DND-41 (cell line): Measurements from ENCODE around the gene STOML1.

ENCODE experiments used
- ATAC-seq: fragments of 200-7000 bp; cut with Tn5 transposase; 3 replicates; pipeline ENCODE4 v1.9.1; 2021; ENCODE audit warnings: low read depth; ENCODE audit not compliant: insufficient read depth
- DNase-seq: peaks from one replicate; pipeline ENCODE4 v3.0.0-alpha.2; 2020
- H2AFZ ChIP-seq: 2 replicates; pipeline ENCODE4 v1.6.0; 2012; ENCODE audit warnings: low read depth, low read length
- H3K27ac ChIP-seq: 2 replicates; pipeline ENCODE4 v1.5.1; 2012; ENCODE audit warnings: low read length, inconsistent platforms
- H3K27me3 ChIP-seq: fragments of 200-600 bp; sonication (generic); 2 replicates; pipeline ENCODE4 v1.6.0; 2012; ENCODE audit warnings: low read length, mild to moderate bottlenecking, inconsistent platforms; ENCODE audit not compliant: insufficient read depth, poor library complexity
- H3K36me3 ChIP-seq: 2 replicates; pipeline ENCODE4 v1.5.1; 2012; ENCODE audit warnings: low read length, inconsistent platforms; ENCODE audit not compliant: insufficient read depth
- H3K4me1 ChIP-seq: 2 replicates; pipeline ENCODE4 v1.5.1; 2012; ENCODE audit warnings: mild to moderate bottlenecking, low read length; ENCODE audit not compliant: insufficient read depth
- H3K4me2 ChIP-seq: 2 replicates; pipeline ENCODE4 v1.6.0; 2012; ENCODE audit warnings: mild to moderate bottlenecking, moderate library complexity, low read length, inconsistent platforms; ENCODE audit not compliant: insufficient read depth
- H3K4me3 ChIP-seq, 2 experiments: fragments of 200-600 bp in 1 of 2; shearing (Covaris generic) in 1 of 2; 2 replicates each; pipeline ENCODE4 v1.5.1; 2012 to 2016; ENCODE audit warnings: inconsistent platforms in 2 of 2, low read length in 2 of 2, mild to moderate bottlenecking in 2 of 2, low read depth in 1 of 2, moderate library complexity in 1 of 2
- H3K79me2 ChIP-seq: 2 replicates; pipeline ENCODE4 v1.6.0; 2012; ENCODE audit warnings: low read length, inconsistent platforms; ENCODE audit not compliant: insufficient read depth
- H3K9ac ChIP-seq: 2 replicates; pipeline ENCODE4 v1.6.0; 2012; ENCODE audit warnings: low read depth, mild to moderate bottlenecking, inconsistent platforms, low read length, moderate library complexity
- H3K9me3 ChIP-seq: 2 replicates; pipeline ENCODE4 v1.5.1; 2012; ENCODE audit warnings: low read length, moderate library complexity, mild to moderate bottlenecking, inconsistent platforms; ENCODE audit not compliant: insufficient read depth, severe bottlenecking
- H4K20me1 ChIP-seq: 2 replicates; pipeline ENCODE4 v1.6.0; 2012; ENCODE audit warnings: low read length; ENCODE audit not compliant: insufficient read depth
- EZH2 ChIP-seq: IDR thresholded peaks from 3 replicates; pipeline ENCODE4 v1.6.1; 2012; ENCODE audit warnings: borderline replicate concordance, low read depth, mild to moderate bottlenecking, moderate library complexity, low read length, inconsistent platforms; ENCODE audit not compliant: severe bottlenecking
- TF ChIP-seq, protein P1 (sequence below): IDR thresholded peaks from 2 replicates; pipeline ENCODE4 v1.5.1; 2012; ENCODE audit warnings: borderline replicate concordance, low read length, moderate library complexity, mild to moderate bottlenecking; ENCODE audit not compliant: poor library complexity, severe bottlenecking; ENCODE audit errors: extremely low read depth

Gene STOML1

DNA sequence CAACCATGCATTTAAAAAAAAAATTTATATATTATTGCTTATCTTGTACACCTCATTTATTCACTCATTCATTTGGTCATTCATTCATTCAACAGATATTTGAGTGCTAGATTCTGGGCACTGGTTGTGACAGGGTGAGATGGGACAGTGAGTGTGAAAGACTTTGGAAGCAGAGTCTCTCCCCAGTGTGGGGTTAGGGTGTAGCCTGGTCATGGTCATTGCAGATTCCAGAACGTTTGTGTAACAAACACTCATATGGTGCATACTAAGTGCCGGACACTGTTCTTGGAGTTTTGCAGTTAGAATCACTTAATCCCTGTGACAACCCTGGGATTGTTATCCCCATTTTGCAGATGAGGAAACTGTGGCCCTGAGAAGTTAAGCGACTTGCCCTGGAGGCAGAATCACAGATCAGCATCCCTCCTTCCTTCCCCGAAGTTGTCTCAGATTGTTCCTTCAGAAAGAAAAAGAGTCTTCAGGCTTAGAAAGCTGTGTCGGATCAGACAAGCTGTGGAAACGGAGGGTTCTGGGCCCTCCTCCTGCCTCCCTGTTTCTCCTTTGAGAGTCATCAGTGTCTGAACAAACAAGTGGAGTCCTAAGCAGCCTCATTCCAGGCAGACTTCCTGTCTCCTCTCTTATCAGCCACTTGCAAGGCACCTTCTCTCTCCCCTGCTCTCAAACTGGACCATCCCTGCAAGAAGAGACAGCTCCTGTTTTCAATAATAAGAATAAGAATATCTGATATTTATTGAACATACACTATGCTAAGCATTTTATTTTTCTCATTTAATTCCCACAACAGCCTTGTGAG is 59.5 kb downstream of the STOML1 start:
- TF ChIP-seq, protein P1, sequence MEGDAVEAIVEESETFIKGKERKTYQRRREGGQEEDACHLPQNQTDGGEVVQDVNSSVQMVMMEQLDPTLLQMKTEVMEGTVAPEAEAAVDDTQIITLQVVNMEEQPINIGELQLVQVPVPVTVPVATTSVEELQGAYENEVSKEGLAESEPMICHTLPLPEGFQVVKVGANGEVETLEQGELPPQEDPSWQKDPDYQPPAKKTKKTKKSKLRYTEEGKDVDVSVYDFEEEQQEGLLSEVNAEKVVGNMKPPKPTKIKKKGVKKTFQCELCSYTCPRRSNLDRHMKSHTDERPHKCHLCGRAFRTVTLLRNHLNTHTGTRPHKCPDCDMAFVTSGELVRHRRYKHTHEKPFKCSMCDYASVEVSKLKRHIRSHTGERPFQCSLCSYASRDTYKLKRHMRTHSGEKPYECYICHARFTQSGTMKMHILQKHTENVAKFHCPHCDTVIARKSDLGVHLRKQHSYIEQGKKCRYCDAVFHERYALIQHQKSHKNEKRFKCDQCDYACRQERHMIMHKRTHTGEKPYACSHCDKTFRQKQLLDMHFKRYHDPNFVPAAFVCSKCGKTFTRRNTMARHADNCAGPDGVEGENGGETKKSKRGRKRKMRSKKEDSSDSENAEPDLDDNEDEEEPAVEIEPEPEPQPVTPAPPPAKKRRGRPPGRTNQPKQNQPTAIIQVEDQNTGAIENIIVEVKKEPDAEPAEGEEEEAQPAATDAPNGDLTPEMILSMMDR: no peak
- no peak for DNase-seq
- no peaks in the 10 kb centered on the region for H3K36me3 ChIP-seq
- no peak for ATAC-seq
- H2AFZ ChIP-seq: no peak overlapping the region
- no peaks in the 10 kb centered on the region for H3K9me3 ChIP-seq
- no peaks in the 10 kb centered on the region for H4K20me1 ChIP-seq
- H3K79me2 ChIP-seq: no peaks in the 10 kb centered on the region
- H3K9ac ChIP-seq: no peak overlapping the region
- H3K4me1 ChIP-seq: no peaks in the 10 kb centered on the region
- H3K27ac ChIP-seq: no peak overlapping the region
- H3K4me2 ChIP-seq: no peak overlapping the region
- H3K4me3 ChIP-seq: no peak overlapping the region
- H3K27me3 ChIP-seq: peaks cover 2% of the 10 kb centered on the region

DNA sequence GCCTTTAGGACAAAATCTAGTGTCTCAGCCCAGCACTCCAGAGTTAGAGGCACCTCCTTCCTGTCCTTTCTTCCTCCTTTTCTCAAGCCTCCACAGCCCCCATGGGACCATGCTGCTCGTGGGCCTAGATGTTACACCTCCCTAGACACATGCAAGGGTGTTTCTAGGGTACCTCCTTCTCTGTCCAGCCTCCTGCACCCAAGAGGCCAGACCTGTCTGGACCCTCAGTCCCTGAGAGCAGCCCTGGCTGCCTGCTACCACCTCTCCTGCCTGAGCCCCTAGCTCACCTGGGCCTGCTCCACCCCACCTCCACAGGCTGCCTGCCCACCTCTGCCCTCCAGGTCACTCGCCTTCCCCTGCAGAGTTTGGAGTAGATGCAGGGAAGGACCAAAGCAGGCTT is 60.7 kb downstream of the STOML1 start:
- Histone ChIP-seq H3K36me3 (no peaks in the 10 kb centered on the region), H3K4me2 (no peak overlapping the region), H3K9ac (no peak overlapping the region), H3K4me3 (no peak overlapping the region), H3K9me3 (no peaks in the 10 kb centered on the region), H3K27me3 (peaks cover 2% of the 10 kb centered on the region), H3K79me2 (no peaks in the 10 kb centered on the region), H3K4me1 (no peaks in the 10 kb centered on the region), H2AFZ (no peak overlapping the region), H3K27ac (no peak overlapping the region), H4K20me1 (no peaks in the 10 kb centered on the region)
- TF ChIP-seq EZH2: no peak
- TF ChIP-seq, protein P1: no peak
- no peak for ATAC-seq
- DNase-seq: no peak

GRCh38 chr15:73930790-73931281 is 61.3 kb downstream of the STOML1 start:
- no peaks in the 10 kb centered on the region for H3K79me2 ChIP-seq
- H4K20me1 ChIP-seq: no peaks in the 10 kb centered on the region
- H3K27me3 ChIP-seq: peaks cover 2% of the 10 kb centered on the region
- no peak overlapping the region for H2AFZ ChIP-seq
- H3K4me2 ChIP-seq: no peak overlapping the region
- H3K4me3 ChIP-seq: no peak overlapping the region
- no peaks in the 10 kb centered on the region for H3K9me3 ChIP-seq
- TF ChIP-seq, protein P1: no peak
- TF ChIP-seq EZH2: no peak
- no peaks in the 10 kb centered on the region for H3K4me1 ChIP-seq
- H3K9ac ChIP-seq: no peak overlapping the region
- no peak for ATAC-seq
- H3K27ac ChIP-seq: no peak overlapping the region
- H3K36me3 ChIP-seq: no peaks in the 10 kb centered on the region
- DNase-seq: no peak
